GM18870 (cell line): ENCODE results near the gene LRFN5.
"Not testable (repeated sequence)": the region's sequence is repeated elsewhere in the genome, so short reads cannot be mapped to it uniquely, and the experiment has no call there.

ENCODE experiments used
- ATAC-seq: cut with Tn5 transposase; IDR thresholded peaks from one replicate; pipeline ENCODE4 v1.9.1; 2021; ENCODE audit warnings: moderate library complexity; ENCODE audit not compliant: unreplicated experiment

LRFN5 gene

DNA sequence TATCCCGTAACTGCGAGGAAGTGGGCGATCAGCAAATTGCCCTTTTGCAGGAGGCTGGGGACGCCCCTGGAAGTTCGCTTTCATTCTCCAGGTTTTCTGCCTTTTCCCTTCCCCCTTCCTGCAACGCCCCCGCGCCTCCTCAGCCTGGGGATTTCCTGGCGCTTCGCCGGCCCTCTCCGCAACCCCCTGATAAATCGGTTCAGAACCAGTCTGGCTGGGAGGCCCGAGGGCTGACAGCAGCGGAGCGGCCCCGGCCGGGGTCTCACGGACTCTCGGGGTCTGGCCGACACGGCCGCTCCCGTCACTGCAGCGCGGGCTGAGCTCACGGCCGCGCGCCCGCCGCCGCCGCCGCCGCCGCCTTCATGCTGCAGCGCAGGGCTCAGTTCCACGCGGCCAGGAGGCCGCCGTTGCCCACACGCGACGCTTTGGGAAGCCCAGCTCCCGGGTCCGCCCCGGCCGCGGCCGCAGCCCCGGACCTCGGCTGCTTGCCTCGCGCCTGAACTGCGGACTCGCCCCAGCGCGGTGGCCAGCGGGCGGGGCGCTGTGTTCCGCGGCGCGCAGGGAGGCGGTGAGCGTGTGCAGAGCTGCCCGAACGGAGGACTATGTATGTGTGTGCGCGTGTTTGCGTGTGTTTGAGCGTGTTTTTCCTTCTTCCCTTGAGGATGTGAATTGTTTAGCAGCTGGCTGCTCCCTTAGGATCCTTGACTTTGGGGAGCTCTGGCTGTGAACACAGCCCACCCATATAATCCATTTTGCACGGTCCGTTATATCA is at the start of gene LRFN5:
LRFN5 (plus strand) TSS at position 345 of the 772 bp plus-strand sequence.
- no peak for ATAC-seq

DNA sequence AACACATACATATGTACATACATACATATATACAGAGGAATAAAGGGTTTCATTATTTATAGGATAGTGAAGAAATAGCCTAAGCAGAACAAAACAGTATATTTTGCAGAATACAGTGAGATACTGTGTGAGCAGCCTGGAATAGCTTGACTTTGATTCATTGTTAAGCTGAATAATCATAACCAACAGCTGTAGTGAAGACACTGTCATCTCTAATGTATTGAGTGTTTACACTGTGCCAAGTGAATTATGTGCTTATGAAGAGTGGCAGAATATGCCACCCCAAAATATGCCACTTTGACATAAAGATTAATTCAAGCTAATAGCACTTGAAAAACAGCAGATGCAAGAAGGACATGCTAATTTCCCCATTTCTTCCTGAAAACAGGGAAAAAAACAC is 48.2 kb upstream of the LRFN5 start:
- no peak for ATAC-seq

DNA sequence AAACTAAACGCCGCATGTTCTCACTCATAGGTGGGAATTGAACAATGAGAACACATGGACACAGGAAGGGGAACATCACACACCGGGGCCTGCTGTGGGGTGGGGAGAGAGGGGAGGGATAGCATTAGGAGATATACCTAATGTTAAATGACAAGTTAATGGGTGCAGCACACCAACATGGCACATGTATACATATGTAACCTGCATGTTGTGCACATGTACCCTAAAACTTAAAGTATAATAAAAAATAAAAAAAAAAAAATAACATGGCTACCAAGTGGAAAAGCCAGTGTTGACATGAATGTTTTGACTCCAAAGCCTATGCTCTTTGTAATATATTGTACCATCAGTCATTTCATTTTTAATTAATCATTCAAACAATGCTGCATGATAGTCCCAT is 39.8 kb upstream of the LRFN5 start:
- ATAC-seq = not testable (repeated sequence)

DNA sequence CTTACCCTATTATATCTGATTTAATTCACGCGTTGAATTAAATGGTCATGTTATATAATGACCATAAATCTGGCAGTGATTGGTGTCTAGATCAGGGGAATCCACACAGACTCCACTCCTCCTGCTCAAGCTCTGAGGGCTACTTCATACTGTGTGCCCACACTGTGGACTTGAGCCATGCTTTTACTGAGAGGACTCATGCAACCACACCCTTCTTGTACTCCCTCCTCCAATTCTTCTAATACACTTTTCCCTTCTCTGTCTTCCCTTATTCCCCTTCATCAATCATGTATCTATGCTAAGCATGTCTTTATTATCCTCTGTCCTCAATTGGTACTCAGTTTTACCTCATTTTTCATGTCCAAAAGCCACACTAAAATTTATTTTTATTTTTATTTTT is 37.7 kb upstream of the LRFN5 start:
- no peak for ATAC-seq

DNA sequence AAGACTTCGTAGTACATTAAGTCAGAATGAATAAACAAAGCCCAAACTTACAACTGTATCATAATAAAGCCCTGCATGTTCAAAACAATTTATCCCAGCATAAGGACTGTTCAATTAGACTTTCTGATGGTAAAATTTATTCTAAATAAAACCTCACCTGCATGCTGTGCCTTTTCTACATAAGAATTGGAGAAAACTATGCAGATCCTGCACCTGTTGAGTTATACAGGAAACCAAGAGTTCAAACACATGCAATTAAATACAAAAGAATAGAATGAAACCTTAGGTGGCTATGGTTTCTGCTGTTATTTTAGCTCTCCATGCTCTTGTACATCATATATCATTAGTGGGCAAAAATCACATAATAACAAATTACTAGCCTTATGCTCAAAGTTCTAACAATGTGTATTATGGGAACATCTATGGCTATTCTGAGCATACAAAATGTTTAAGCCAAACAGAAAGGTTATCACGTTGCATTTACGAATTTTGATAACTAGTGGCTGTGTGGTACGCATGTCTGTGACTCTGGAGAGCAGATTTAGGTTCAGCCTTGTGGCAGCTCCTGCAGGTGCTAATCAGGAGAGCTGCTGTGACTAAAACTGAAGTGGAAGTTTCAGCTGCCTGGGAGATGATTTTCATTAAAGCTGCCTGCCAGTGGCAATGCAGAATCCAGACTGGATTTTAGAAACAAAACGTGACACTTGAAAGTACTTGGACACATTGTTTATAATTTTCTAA is 36.1 kb upstream of the LRFN5 start:
- ATAC-seq = no peak

DNA sequence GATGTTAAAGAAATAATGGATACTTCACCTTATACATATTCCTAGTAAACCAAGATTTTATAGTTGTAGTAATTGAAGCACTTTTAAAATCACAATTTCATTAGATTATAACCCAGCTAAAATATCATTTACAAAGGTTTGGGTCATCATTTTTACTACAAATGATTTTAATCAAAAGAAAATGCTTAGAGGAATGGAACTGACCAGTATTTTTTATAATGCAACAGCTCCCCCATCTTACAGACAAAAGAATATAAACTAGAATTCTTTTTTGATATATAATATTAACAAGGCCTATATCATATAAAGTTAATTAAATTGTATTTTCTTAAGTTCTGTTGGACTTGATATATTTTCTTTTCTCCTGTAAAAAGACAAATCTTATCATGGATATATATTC is 20.4 kb upstream of the LRFN5 start:
- no peak for ATAC-seq

DNA sequence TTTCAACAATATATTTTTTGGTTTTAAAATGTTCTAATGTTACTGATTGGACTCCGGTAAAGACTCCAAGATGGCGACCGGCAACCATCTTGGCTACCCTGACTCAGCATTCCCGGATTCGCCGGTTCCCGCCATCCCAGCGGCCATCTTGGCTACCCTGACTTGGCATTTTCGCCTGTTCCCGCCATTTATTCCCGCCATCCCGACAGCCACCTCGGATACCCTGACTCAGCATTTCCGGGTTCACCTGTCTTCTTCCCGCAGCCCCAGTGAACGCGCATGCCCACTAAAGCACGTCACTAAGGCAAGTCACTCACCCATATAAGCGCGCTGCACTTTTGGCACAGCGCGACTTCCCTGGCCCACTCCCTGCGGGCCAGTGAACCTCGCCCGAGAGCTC is 9.0 kb upstream of the LRFN5 start:
- ATAC-seq = no peak

DNA sequence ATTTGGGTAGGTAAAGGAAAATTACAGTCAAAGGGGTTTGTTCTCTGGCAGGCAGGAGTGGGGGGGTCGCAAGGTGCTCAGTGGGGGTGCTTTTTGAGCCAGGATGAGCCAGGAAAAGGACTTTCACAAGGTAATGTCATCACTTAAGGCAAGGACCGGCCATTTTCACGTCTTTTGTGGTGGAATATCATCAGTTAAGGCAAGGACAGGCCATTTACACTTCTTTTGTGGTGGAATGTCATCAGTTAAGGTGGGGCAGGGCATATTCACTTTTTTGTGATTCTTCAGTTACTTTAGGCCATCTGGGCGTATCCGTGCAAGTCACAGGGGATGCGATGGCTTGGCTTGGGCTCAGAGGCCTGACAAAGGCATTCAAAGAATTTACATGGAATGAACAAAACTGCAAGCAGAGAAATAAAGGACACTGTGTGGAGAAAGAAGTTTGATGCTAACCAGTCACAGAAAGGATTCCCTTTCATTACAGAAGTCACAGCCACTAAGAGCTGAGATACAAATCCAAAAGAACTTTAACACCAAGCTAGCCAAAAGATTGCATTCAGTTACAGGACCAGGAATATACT is 6.8 kb upstream of the LRFN5 start:
- not testable (repeated sequence) for ATAC-seq

DNA sequence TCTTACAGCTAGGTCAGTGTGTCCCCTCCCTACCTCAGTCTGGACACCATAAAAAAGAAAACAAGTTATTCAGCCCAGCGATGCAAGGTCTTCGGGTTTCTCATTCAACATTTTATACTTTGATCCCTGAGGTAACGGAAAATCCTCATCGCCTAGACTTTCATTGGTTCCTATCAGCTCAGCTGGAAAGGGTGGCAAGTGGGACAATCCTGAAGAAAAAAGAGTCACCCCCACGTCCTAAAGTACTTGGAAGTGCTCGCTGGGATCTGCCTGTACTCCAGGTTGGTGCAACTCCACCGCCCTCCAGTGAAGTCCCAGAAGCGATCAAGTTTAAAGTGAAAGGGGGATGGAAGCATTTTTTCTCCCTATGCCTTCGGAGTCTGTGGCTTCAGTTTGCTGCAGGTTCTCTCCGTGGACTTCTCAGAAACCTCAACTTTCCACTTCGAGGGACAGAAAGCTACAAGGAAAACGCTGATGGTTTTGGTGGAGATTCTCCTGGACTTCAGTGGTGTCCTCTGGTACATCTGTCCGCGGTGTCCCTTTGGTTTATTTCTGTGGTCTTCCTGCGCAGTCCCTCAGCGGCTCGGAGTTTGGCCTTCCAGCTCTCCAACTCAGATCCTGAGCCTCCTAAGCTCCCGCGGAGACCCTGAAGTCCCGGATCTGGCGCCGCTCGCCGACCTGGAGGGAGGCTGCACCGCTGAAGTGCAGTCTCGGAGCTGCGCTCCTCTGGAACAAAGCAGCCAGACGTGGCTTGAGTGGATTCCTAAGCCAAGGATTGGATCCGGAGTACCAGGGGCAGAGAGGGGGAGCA is 1.8 kb upstream of the LRFN5 start:
- ATAC-seq = no peak

DNA sequence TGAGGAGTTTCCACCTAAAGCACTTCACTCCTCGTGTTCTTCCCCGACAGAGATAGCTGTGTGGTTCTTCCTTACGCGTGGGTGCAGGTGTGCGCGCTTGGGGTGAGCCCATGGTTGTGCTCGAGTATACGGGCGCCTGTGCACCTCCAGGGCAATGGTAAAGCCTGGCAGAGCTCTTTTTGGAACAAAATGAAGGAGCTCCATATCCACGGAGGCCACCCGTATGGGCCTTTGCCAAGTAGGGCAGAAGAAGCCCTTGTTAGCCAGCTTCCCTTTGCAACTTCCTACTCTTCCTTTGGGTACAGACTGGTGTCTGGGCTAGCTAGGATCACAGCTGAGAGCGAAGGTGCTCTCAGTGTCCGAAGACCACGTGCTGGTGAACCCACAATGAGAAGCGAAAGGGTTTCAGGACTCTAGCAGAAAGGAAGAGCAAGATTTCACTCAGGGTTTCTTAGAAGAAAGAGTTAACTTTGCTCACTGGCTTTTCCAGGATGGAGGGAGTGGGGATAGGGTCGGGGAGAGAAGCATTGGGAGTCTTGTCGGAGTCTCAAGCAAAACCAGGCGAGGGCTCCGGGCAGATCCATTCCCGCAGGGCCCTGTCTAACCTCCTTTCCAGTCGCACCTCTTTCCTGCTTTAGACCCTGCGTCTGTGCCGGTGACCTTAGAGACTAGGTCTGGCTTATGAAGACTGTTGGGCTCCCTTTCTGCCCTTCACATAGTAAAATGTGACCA is 960 bp upstream of the LRFN5 start:
- ATAC-seq = no peak

DNA sequence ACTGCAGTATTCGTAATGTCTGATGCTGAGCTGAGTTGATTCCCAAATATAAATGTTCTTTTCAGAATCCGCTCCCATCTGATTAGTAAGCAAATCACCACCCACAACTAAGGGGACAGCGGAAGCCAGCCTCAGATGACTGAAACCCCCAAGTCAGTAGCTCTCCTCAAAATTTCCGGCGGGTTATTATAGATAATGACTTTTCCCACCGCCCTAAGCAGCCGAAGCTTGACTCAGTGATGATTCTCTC is 469 bp upstream of the LRFN5 start:
- no peak for ATAC-seq

DNA sequence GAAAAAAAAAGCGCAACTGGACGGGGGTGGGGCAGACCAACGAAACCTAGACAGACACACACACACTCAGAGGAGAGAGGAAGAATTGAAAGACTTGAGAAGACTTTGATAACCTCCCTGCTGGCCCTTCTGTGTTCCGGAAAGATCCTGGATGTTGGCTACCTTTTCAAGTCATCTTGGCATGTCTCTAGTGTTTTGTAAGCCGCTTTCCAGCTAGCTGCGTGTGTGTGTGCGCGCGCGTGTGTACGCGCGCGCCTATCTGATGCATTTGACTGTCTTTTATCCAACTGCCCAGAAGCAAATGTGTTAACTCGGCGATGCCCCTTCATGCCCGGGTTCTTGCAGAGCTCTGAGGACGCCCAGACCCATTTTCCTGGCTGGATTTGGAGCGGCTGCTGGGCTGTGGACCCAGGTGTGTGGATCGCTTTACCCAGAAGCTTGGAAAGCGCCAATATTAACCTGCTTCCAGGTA is 664 bp downstream of the LRFN5 start:
- ATAC-seq = no peak

DNA sequence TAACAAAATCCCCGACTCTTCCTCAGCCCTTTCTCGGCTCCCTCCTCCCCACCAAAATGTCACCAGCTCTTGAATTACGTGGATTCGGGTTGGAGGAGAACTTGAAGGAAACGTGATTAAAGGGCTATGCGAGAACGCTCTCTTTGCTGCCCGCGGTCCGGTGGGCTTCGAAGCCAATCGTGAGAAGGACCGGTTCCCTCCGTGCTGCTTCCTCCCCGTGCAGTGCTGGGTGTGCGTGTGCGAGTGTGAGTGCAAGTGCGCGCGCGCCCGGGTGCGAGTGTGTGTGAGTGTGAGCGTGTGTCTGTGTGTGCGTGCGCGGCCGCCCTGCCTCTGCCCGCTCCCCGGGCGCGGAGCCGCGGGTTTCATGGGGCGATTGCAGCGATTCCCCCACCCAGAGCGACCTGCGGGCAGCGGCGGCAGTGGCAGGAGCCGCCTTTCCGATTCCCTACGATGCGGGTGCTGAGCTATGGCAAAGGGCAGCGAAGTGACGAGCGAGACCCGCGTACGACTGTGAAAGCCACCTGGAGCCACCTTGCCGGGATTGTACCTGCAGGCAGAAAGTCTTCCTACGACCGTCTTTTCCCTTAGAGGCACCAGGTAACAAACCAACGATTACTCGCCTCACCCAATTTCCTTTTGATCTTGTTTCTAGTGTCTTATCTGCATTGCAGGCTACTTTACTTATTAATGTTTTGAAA is 1.4 kb downstream of the LRFN5 start:
- ATAC-seq = no peak

DNA sequence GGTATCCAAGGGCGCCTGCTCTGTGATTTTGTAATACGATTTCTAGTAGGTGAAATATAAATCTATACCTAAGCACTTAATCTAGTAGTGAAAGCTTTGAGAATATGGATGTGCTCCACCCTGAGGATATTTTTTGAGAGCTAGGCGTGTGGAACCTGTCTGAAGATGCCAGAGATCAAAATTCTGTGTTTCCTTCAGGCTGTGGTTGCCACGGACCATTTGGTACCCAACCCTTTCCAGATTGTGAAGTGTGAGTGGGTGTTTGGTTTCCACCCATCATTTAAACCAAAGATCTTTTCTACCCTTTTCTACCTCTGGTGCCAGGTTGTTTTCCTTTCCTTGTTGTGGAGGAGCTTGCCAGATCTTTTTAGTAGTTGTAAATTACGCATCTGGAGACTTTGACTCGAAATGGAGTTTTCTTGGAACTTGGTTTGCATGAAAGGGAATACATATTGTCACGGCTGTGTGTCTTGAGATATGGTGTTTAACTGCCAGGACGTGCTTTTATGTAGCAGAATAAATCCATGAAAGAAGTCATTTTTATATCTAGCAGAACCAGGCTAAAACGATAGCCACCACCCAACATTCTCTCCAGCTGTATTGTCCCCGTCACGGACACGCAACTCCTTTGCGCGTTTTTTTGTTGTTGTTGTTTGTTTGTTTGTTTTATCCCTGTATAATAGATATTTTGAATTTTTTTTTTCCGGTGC is 2.2 kb downstream of the LRFN5 start:
- no peak for ATAC-seq

DNA sequence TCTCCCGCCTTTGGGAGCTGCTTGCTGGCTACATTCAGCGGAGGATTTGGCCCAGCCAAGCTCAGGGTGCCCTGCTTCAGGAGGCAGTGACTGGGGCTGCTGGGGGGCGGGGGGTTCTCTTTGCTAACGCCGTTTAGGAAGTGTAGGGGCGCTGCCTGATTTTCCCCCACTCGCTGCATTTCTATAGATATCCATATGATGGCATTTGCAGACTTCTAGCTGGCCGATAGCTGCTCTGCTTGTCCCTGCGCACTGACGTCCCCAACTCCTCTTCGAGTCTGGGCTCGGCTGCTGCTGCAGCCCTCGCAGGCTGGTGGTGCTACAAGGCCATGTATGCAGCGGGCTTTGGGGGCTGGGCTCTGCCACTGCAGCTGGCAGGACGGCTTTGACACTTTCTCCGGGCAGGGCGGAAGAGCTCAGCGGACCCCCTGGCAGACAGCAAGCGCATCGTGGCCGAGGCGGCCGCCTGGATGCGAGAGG is 3.1 kb downstream of the LRFN5 start:
- no peak for ATAC-seq

DNA sequence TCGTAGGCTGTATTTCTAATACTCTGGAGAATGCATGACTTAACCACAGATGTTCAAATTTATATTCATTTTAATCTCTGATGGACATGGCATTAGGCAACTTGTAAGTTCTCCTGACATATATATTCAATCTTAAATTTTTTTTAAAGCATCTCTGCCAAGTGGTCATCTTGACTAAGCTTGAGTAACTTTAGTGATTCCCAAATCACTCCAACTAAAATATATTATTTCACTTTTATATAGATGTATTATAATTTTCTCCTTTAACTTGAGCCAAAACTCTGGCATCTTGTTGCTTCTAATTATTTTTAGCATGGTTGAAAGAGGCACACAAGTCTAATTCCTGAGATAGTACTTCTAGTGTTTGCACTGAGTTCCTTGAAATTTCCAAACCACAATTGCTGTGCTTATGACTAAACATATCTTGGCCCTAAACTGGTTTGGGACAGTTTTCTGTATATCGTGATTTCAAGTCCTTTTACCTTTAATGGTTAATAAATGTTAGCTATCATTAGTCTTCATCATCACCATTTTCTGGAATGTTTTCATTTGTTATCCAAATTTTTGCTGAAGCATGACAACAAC is 8.4 kb downstream of the LRFN5 start:
- no peak for ATAC-seq

DNA sequence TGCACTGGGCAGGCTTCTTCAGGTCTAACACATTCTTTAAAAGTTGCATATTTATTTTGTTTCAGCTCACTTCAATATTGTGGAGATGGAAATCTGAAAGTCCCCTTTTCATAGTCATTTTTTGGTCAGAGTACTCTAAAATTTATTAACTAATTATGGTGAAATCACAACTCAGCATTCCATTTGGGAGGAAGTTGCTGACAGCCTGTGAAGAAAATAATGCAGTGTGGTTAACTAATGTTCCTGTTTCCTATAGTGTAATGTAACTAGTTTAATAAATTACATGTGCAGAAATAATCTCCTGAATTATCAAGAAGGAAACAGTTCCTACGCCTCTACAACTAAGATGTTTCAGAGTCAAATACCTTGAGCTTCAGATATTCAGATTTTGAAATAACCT is 17.1 kb downstream of the LRFN5 start:
- no peak for ATAC-seq

DNA sequence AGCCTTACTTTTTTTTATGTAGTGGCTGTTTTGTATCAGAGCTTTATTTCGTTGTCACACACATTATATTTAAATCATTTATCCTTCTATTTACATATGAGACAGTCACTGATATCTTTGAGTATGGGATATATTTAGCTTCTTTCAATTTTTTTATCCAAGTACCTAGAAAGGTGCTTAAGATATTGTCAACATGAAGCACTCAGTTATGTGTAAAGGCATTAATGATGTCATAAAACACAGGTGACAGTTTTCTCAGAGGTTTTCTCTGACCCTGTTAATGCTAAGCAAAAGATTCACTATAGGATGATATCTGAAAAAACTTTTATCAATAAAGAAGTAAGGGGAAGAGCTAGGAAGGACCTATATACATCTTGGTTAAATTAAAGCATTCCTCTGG is 23.2 kb downstream of the LRFN5 start:
- ATAC-seq = no peak

DNA sequence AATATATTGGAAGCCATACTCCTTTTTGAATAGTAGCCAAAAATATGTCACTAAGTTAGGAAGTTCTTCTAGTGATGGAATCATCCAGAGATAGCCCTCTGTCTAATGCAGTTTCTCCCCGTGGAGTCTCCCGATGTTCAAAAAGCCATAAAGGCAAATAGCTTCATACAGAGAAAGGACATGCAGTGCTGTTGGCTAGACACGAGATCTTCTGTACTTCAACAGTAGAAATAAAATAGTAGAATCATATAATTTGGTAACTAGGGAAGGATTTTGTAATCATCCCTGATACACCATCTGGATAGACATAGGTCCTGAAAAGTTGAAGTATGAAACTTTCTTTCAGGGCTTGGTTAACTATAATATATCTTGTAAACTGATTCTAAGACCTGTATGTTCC is 27.6 kb downstream of the LRFN5 start:
- no peak for ATAC-seq
